ENCODE results near the gene ABCB9.

- TF ChIP-seq CTCF (IDR thresholded peaks at IDR 0.05), result no peak
- no peak for TF ChIP-seq REST (IDR thresholded peaks at IDR 0.05; ENCODE audit: insufficient read depth in 1 of 2, low read depth in 2 of 2, low read length in 1 of 2)
These were observed 45.6 kb downstream of the ABCB9 start for GRCh38 chr12:122920687-122921086.
